ENCODE measurements around the gene HTR2B.

DNA sequence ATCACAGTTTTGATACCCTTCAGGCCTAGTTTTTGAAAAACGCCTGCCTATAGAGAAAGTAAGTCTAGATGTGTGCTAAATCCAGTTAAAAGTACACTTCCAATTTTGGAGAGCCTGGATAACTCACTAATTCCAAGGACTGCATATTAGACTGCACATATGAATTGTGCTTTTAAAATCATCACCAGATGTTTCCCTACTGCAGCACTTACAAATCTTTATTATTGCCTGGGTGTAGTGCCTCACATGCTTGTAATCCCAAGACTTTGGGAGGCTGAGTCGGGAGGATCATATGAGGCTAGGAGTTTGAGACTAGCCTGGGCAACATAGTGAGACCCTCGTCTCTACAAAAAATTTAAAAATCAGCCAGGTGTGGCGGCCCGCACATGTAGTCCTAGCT, 35.9 kb upstream of the HTR2B start:
- TF ChIP-seq, protein P1, sequence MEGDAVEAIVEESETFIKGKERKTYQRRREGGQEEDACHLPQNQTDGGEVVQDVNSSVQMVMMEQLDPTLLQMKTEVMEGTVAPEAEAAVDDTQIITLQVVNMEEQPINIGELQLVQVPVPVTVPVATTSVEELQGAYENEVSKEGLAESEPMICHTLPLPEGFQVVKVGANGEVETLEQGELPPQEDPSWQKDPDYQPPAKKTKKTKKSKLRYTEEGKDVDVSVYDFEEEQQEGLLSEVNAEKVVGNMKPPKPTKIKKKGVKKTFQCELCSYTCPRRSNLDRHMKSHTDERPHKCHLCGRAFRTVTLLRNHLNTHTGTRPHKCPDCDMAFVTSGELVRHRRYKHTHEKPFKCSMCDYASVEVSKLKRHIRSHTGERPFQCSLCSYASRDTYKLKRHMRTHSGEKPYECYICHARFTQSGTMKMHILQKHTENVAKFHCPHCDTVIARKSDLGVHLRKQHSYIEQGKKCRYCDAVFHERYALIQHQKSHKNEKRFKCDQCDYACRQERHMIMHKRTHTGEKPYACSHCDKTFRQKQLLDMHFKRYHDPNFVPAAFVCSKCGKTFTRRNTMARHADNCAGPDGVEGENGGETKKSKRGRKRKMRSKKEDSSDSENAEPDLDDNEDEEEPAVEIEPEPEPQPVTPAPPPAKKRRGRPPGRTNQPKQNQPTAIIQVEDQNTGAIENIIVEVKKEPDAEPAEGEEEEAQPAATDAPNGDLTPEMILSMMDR (CRISPR knock-in tag; IDR thresholded peaks at IDR 0.05) = no peak
- TF ChIP-seq ZNF543 (CRISPR knock-in tag; IDR thresholded peaks at IDR 0.05) = no peak
- no peak for TF ChIP-seq MED8 (CRISPR knock-in tag; IDR thresholded peaks at IDR 0.05; ENCODE audit: insufficient replicate concordance)
- no peak for TF ChIP-seq POLR2AphosphoS5 (IDR thresholded peaks at IDR 0.05; ENCODE audit: low read depth, low read length)
- no peak for TF ChIP-seq HNRNPL (IDR thresholded peaks at IDR 0.05; ENCODE audit: low read depth, low read length)
- TF ChIP-seq, protein P2, sequence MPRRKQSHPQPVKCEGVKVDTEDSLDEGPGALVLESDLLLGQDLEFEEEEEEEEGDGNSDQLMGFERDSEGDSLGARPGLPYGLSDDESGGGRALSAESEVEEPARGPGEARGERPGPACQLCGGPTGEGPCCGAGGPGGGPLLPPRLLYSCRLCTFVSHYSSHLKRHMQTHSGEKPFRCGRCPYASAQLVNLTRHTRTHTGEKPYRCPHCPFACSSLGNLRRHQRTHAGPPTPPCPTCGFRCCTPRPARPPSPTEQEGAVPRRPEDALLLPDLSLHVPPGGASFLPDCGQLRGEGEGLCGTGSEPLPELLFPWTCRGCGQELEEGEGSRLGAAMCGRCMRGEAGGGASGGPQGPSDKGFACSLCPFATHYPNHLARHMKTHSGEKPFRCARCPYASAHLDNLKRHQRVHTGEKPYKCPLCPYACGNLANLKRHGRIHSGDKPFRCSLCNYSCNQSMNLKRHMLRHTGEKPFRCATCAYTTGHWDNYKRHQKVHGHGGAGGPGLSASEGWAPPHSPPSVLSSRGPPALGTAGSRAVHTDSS (CRISPR knock-in tag; conservative IDR thresholded peaks at IDR 0.05) = no peak
- no peak for TF ChIP-seq ZNF570 (CRISPR knock-in tag; IDR thresholded peaks at IDR 0.05; ENCODE audit: borderline replicate concordance)
- TF ChIP-seq, protein P3, sequence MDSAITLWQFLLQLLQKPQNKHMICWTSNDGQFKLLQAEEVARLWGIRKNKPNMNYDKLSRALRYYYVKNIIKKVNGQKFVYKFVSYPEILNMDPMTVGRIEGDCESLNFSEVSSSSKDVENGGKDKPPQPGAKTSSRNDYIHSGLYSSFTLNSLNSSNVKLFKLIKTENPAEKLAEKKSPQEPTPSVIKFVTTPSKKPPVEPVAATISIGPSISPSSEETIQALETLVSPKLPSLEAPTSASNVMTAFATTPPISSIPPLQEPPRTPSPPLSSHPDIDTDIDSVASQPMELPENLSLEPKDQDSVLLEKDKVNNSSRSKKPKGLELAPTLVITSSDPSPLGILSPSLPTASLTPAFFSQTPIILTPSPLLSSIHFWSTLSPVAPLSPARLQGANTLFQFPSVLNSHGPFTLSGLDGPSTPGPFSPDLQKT (CRISPR knock-in tag; IDR thresholded peaks at IDR 0.05; ENCODE audit: borderline replicate concordance) = no peak
- TF ChIP-seq, protein P4, sequence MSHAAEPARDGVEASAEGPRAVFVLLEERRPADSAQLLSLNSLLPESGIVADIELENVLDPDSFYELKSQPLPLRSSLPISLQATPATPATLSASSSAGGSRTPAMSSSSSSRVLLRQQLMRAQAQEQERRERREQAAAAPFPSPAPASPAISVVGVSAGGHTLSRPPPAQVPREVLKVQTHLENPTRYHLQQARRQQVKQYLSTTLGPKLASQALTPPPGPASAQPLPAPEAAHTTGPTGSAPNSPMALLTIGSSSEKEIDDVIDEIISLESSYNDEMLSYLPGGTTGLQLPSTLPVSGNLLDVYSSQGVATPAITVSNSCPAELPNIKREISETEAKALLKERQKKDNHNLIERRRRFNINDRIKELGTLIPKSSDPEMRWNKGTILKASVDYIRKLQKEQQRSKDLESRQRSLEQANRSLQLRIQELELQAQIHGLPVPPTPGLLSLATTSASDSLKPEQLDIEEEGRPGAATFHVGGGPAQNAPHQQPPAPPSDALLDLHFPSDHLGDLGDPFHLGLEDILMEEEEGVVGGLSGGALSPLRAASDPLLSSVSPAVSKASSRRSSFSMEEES (CRISPR knock-in tag; IDR thresholded peaks at IDR 0.05) = no peak
- TF ChIP-seq TSC22D2 (CRISPR knock-in tag; IDR thresholded peaks at IDR 0.05; ENCODE audit: borderline replicate concordance) = no peak
- TF ChIP-seq CREB1 (IDR thresholded peaks at IDR 0.05) = no peak
- TF ChIP-seq CREB1 (CRISPR knock-in tag; IDR thresholded peaks at IDR 0.05) = no peak
- no peak for TF ChIP-seq NR2C2 (CRISPR knock-in tag; IDR thresholded peaks at IDR 0.05; ENCODE audit: borderline replicate concordance)
- TF ChIP-seq KLF9 (CRISPR knock-in tag; IDR thresholded peaks at IDR 0.05; ENCODE audit: low read depth) = no peak
- TF ChIP-seq, protein P5, sequence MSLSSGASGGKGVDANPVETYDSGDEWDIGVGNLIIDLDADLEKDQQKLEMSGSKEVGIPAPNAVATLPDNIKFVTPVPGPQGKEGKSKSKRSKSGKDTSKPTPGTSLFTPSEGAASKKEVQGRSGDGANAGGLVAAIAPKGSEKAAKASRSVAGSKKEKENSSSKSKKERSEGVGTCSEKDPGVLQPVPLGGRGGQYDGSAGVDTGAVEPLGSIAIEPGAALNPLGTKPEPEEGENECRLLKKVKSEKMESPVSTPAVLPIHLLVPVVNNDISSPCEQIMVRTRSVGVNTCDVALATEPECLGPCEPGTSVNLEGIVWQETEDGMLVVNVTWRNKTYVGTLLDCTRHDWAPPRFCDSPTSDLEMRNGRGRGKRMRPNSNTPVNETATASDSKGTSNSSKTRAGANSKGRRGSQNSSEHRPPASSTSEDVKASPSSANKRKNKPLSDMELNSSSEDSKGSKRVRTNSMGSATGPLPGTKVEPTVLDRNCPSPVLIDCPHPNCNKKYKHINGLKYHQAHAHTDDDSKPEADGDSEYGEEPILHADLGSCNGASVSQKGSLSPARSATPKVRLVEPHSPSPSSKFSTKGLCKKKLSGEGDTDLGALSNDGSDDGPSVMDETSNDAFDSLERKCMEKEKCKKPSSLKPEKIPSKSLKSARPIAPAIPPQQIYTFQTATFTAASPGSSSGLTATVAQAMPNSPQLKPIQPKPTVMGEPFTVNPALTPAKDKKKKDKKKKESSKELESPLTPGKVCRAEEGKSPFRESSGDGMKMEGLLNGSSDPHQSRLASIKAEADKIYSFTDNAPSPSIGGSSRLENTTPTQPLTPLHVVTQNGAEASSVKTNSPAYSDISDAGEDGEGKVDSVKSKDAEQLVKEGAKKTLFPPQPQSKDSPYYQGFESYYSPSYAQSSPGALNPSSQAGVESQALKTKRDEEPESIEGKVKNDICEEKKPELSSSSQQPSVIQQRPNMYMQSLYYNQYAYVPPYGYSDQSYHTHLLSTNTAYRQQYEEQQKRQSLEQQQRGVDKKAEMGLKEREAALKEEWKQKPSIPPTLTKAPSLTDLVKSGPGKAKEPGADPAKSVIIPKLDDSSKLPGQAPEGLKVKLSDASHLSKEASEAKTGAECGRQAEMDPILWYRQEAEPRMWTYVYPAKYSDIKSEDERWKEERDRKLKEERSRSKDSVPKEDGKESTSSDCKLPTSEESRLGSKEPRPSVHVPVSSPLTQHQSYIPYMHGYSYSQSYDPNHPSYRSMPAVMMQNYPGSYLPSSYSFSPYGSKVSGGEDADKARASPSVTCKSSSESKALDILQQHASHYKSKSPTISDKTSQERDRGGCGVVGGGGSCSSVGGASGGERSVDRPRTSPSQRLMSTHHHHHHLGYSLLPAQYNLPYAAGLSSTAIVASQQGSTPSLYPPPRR (CRISPR knock-in tag; IDR thresholded peaks at IDR 0.05; ENCODE audit: borderline replicate concordance) = no peak

Measured in HepG2 (cell line).